HT1080 (cell line): ENCODE results near the gene CAMK2N1. TPM values are rescaled to one million over a fixed set of nuclear protein-coding genes. Genes with fewer than 3 reads are reported as not detected.
"Not testable (repeated sequence)": the region's sequence is repeated elsewhere in the genome, so short reads cannot be mapped to it uniquely, and the experiment has no call there.

Source experiments
- DNase-seq: peaks from one replicate; pipeline ENCODE4 v3.0.0-alpha.2; 2015; ENCODE audit warnings: low read depth
- total RNA-seq: library from RNA; depleted of rRNA; stranded (reverse); fragments of >200 nt; shearing (Covaris generic); gene quantifications from 2 replicates; pipeline ENCODE4 v1.2.3, GENCODE V29; 2014

The CAMK2N1 gene
- total RNA-seq, 1 experiment from 2014 or later = 13.3 TPM

GRCh38 chr1:20496725-20497383 is 10.8 kb upstream of the CAMK2N1 start:
- DNase-seq = not testable (repeated sequence)

GRCh38 chr1:20496241-20496661 is 10.2 kb upstream of the CAMK2N1 start:
- DNase-seq = peak; percentile 97

- no peak for DNase-seq
Measured at GRCh38 chr1:20495661-20496060, 9.7 kb upstream of the CAMK2N1 start.

GRCh38 chr1:20494609-20495311 is 8.8 kb upstream of the CAMK2N1 start:
- DNase-seq = peak; percentile 92

GRCh38 chr1:20493839-20494608 is 8.0 kb upstream of the CAMK2N1 start:
- peak; percentile 93 for DNase-seq

GRCh38 chr1:20493309-20493708 is 7.3 kb upstream of the CAMK2N1 start:
- no peak for DNase-seq

- no peak for DNase-seq
Measured at GRCh38 chr1:20492751-20493150, 6.7 kb upstream of the CAMK2N1 start.

- DNase-seq = no peak
Measured at GRCh38 chr1:20491866-20492265, 5.9 kb upstream of the CAMK2N1 start.

GRCh38 chr1:20491178-20491577 is 5.2 kb upstream of the CAMK2N1 start:
- DNase-seq = no peak

- DNase-seq = no peak
Measured at GRCh38 chr1:20487236-20487590, 1.2 kb upstream of the CAMK2N1 start.

GRCh38 chr1:20486457-20487235 is 636 bp upstream of the CAMK2N1 start:
- peak; percentile 28 for DNase-seq

GRCh38 chr1:20484519-20485462 is 1.2 kb downstream of the CAMK2N1 start:
- no peak for DNase-seq

- no peak for DNase-seq
Measured at GRCh38 chr1:20483833-20484518, 2.0 kb downstream of the CAMK2N1 start.

- DNase-seq = no peak
Measured at GRCh38 chr1:20483098-20483832, 2.7 kb downstream of the CAMK2N1 start.

- no peak for DNase-seq
Measured at GRCh38 chr1:20481643-20482498, 4.1 kb downstream of the CAMK2N1 start.

- peak; percentile 42 for DNase-seq
Measured at GRCh38 chr1:20480951-20481617, 4.9 kb downstream of the CAMK2N1 start.

- DNase-seq = no peak
Measured at GRCh38 chr1:20480243-20480944, 5.6 kb downstream of the CAMK2N1 start.
